PFSK-1 (cell line): ENCODE measurements around the gene TUBA4B.

Experiments
- FOXP2 ChIP-seq: optimal IDR thresholded peaks from 2 replicates; pipeline ENCODE3; 2011; ENCODE audit warnings: borderline replicate concordance, control low read depth, inconsistent platforms; ENCODE audit not compliant: insufficient read depth; ENCODE audit errors: extremely low read length, extremely low read depth
- POLR2AphosphoS5 ChIP-seq: IDR thresholded peaks from 2 replicates; pipeline ENCODE4 v1.6.1; 2012; ENCODE audit warnings: low read depth, mild to moderate bottlenecking, control low read depth, low read length, moderate library complexity
- SIN3A ChIP-seq: IDR thresholded peaks from 2 replicates; pipeline ENCODE4 v1.6.1; 2012; ENCODE audit warnings: mild to moderate bottlenecking, low read length, moderate library complexity, borderline replicate concordance; ENCODE audit not compliant: insufficient read depth
- TAF1 ChIP-seq: IDR thresholded peaks from 2 replicates; pipeline ENCODE4 v1.6.1; 2012; ENCODE audit warnings: low read length, control low read depth, borderline replicate concordance; ENCODE audit not compliant: insufficient read depth
- TF ChIP-seq, protein P1 (sequence below), 2 experiments: IDR thresholded peaks; 2 replicates each; pipeline versions ENCODE4 v1.6.1 to v1.8.0; 2011 to 2012; ENCODE audit warnings: low read depth in 2 of 2, low read length in 2 of 2, control low read depth in 1 of 2, inconsistent platforms in 1 of 2, mild to moderate bottlenecking in 1 of 2, moderate library complexity in 1 of 2; ENCODE audit not compliant: insufficient read depth in 1 of 2

The TUBA4B gene

DNA sequence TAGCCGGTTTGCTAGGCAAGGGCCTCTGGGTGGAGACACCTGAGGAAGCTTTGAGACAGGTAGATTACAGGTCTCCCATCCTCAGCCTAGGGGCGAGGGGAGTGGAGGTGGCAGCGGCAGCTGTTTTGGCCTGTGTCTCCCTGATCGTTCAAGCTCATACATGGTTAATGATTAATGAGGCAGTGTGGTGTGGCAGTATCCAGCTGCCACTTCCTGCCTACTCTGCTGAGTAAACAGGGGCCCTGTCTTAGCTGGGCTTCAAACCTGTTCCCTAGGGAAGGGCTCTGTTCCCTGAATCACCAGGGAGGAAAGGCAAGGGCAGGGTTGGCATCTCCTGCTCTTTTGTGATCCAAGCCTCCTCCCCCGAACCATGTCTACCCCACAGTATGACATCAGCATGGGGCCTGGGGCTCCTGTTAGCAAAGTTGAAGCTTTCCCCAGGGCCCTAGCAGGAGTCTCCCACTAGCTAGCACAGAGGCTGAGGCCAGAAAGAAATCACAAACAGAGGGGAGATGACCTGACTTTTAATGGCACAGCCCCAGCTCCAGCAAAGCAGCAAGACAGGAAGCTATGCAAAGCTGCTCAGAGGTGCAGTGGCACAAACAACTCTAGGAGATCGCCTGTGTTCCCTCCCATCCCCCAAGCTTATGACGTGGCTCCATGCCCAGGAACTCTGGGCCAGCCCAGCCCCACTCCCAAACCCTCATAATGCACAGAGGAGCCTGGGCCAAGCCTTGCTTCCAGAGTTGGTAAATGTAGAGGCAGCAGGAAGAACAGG is 3.7 kb upstream of the TUBA4B start:
- TF ChIP-seq, protein P1, sequence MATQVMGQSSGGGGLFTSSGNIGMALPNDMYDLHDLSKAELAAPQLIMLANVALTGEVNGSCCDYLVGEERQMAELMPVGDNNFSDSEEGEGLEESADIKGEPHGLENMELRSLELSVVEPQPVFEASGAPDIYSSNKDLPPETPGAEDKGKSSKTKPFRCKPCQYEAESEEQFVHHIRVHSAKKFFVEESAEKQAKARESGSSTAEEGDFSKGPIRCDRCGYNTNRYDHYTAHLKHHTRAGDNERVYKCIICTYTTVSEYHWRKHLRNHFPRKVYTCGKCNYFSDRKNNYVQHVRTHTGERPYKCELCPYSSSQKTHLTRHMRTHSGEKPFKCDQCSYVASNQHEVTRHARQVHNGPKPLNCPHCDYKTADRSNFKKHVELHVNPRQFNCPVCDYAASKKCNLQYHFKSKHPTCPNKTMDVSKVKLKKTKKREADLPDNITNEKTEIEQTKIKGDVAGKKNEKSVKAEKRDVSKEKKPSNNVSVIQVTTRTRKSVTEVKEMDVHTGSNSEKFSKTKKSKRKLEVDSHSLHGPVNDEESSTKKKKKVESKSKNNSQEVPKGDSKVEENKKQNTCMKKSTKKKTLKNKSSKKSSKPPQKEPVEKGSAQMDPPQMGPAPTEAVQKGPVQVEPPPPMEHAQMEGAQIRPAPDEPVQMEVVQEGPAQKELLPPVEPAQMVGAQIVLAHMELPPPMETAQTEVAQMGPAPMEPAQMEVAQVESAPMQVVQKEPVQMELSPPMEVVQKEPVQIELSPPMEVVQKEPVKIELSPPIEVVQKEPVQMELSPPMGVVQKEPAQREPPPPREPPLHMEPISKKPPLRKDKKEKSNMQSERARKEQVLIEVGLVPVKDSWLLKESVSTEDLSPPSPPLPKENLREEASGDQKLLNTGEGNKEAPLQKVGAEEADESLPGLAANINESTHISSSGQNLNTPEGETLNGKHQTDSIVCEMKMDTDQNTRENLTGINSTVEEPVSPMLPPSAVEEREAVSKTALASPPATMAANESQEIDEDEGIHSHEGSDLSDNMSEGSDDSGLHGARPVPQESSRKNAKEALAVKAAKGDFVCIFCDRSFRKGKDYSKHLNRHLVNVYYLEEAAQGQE (IDR thresholded peaks at IDR 0.05; ENCODE audit: insufficient read depth in 1 of 2, low read depth in 2 of 2, low read length in 2 of 2), result no peak
- TF ChIP-seq TAF1 (no peak), FOXP2 (no peak), POLR2AphosphoS5 (no peak; the same call in 1 of the 2 replicates), SIN3A (no peak)

DNA sequence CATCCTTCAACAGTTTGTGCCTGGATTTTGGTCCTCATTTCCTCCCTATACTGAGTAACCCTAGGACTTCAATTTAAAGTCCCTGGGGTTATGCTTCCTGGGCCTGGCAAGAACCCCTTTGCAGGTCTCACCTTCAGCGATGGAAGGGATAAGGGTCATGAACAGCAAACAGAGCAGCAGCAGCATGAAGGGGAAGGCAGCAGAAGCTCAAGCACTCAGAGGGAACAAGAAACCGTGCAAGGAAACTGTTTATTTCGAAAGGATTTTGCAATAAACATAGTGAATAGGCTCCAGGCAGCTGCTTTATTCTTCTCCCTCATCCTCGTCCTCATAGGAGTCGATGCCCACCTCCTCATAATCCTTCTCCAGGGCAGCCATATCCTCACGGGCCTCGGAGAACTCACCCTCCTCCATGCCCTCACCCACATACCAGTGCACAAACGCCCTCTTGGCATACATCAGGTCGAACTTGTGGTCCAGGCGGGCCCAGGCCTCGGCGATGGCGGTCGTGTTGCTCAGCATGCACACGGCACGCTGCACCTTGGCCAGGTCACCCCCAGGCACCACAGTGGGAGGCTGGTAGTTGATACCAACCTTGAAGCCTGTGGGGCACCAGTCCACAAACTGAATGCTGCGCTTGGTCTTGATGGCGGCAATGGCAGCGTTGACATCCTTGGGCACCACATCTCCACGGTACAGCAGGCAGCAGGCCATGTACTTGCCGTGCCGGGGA is 2.8 kb upstream of the TUBA4B start:
- TF ChIP-seq POLR2AphosphoS5 (no peak), SIN3A (no peak), TAF1 (no peak), FOXP2 (no peak)
- TF ChIP-seq, protein P1 (IDR thresholded peaks at IDR 0.05; ENCODE audit: insufficient read depth in 1 of 2, low read depth in 2 of 2, low read length in 2 of 2), result no peak

DNA sequence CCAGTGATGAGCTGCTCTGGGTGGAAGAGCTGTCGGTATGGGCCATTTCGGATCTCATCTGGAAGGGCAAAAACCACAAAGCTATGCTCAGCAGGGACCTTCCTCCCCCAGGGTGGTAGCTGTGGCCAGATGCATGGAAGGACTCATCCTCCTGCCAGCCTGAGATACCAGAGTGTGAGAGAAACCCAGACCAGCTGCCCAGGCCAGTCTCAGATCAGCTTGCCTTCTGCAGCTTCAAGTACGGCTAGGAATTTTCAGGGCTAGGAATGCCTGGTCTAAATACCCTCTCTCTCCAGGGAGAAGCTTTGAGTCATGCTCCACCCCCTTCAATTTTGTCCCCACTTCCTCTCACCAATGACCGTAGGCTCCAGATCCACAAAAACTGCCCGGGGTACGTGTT is 1.4 kb upstream of the TUBA4B start:
- TF ChIP-seq, protein P1 (IDR thresholded peaks at IDR 0.05; ENCODE audit: insufficient read depth in 1 of 2, low read depth in 2 of 2, low read length in 2 of 2), result no peak
- TF ChIP-seq TAF1, result no peak
- no peak for TF ChIP-seq POLR2AphosphoS5
- TF ChIP-seq SIN3A, result no peak
- no peak for TF ChIP-seq FOXP2

DNA sequence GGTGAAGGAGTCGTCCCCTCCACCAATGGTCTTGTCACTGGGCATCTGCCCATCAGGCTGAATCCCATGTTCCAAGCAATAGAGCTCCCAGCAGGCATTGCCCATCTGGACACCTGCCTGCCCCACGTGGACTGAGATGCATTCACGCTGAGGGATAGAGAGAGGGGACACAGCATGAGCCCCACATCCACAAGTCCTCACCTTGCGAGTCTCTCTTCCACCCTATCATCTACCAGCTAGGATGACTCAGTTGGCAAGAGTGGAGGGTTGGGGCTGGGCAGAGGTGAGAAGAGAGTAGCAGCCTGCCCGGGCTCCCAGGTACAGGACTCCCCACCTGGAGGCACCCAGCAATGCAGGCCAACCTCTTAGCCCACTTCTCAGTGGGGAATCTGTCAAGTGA is 959 bp upstream of the TUBA4B start:
- TF ChIP-seq, protein P1 (IDR thresholded peaks at IDR 0.05; ENCODE audit: insufficient read depth in 1 of 2, low read depth in 2 of 2, low read length in 2 of 2), result no peak
- TF ChIP-seq POLR2AphosphoS5 (no peak), SIN3A (no peak), FOXP2 (no peak), TAF1 (no peak)
